CD4-positive, alpha-beta T cell (primary cell): ENCODE measurements around the gene SPDYC. TPM values are rescaled to one million over a fixed set of nuclear protein-coding genes. Genes with fewer than 3 reads are reported as not detected.

ENCODE experiments used
- ATAC-seq: fragments of 200-7000 bp; cut with Tn5 transposase; one replicate; pipeline ENCODE4 v1.10.0; 2022; ENCODE audit warnings: mild to moderate bottlenecking; ENCODE audit not compliant: poor library complexity
- CTCF ChIA-PET: fragments of 350-600 bp; sonication (Branson Sonifier 250); formaldehyde crosslinking; loops from one replicate; lab custom pipeline; 2021; ENCODE audit warnings: antibody characterized with exemption, inconsistent platforms; lab: Charles Lee
- POLR2A ChIA-PET: fragments of 350-600 bp; sonication (Branson Sonifier 250); formaldehyde crosslinking; loops from one replicate; lab custom pipeline; 2021; ENCODE audit warnings: antibody characterized with exemption, inconsistent platforms; lab: Charles Lee
- DNase-seq, 14 experiments: peaks; one replicate each; pipeline ENCODE4 v3.0.0-alpha.2; 2013 to 2020; ENCODE audit warnings: mixed read lengths in 2 of 14
- H3K27ac ChIP-seq, 2 donors: one replicate each; pipeline versions ENCODE4 v1.5.1 to v1.7.0; 2013; ENCODE audit warnings: low read length in 2 of 2, low read depth in 1 of 2, mild to moderate bottlenecking in 1 of 2
- H3K27me3 ChIP-seq, 2 experiments: 1 replicate in 1 of 2; 2 replicates in 1 of 2; pipeline versions ENCODE4 v1.6.1 to v1.7.0; 2013; ENCODE audit warnings: low read length in 2 of 2, control low read depth in 1 of 2, mild to moderate bottlenecking in 1 of 2, moderate library complexity in 1 of 2; ENCODE audit not compliant: insufficient read depth in 2 of 2, control insufficient read depth in 1 of 2
- H3K36me3 ChIP-seq: one replicate; pipeline ENCODE4 v1.6.1; 2013; ENCODE audit warnings: low read length, control low read depth; ENCODE audit not compliant: insufficient read depth
- H3K4me1 ChIP-seq: one replicate; pipeline ENCODE4 v1.6.1; 2013; ENCODE audit warnings: low read length, control low read depth; ENCODE audit not compliant: insufficient read depth
- H3K4me3 ChIP-seq: one replicate; pipeline ENCODE4 v1.5.1; 2013; ENCODE audit warnings: mild to moderate bottlenecking, low read length, moderate library complexity
- H3K9me3 ChIP-seq, 2 experiments: 1 replicate in 1 of 2; 2 replicates in 1 of 2; pipeline versions ENCODE4 v1.6.1 to v1.7.0; 2013; ENCODE audit warnings: low read length in 2 of 2, mild to moderate bottlenecking in 2 of 2, control low read depth in 1 of 2, moderate library complexity in 1 of 2; ENCODE audit not compliant: control insufficient read depth in 1 of 2, insufficient read depth in 1 of 2
- H3K27ac Mint-ChIP-seq: one replicate; pipeline ENCODE4 v1.8.0; 2020; ENCODE audit warnings: mixed read lengths
- H3K27me3 Mint-ChIP-seq: one replicate; pipeline ENCODE4 v1.8.0; 2021; ENCODE audit warnings: mixed read lengths
- H3K36me3 Mint-ChIP-seq: one replicate; pipeline ENCODE4 v1.8.0; 2021; ENCODE audit warnings: low read depth, mixed read lengths
- H3K4me1 Mint-ChIP-seq: one replicate; pipeline ENCODE4 v1.8.0; 2021; ENCODE audit warnings: low read depth, mixed read lengths
- H3K4me3 Mint-ChIP-seq: one replicate; pipeline ENCODE4 v1.8.0; 2020; ENCODE audit warnings: mild to moderate bottlenecking, mixed read lengths
- H3K9me3 Mint-ChIP-seq: one replicate; pipeline ENCODE4 v1.8.0; 2020; ENCODE audit warnings: mixed read lengths
- intact Hi-C, 2 experiments: fragments of 100-400 bp; cut with DNase I in 1 of 2; cut with micrococcal nuclease in 1 of 2; formaldehyde crosslinking; loops; one replicate each; pipeline versions ENCODE4 v1.15.1 to v1.9.0; 2023 to 2025; cut with DNase I, micrococcal nuclease
- polyA plus RNA-seq, 2 donors: library from polyadenylated mRNA; unstranded; fragments of 120-200 nt; gene quantifications; one replicate each; pipeline ENCODE4 v1.2.1, GENCODE V29; 2013
- total RNA-seq, 174 experiments: library from RNA in 2 of 174; stranded (reverse) in 2 of 174; gene quantifications; one replicate each; pipeline ENCODE4 v1.2.3 and lab custom pipeline; 2021 to 2026
- TF ChIP-seq, protein P1 (sequence below): fragments of 200-600 bp; IDR thresholded peaks from one replicate; pipeline ENCODE4 v1.8.0; 2022; ENCODE audit warnings: antibody characterized with exemption, mild to moderate bottlenecking

The SPDYC gene, protein sequence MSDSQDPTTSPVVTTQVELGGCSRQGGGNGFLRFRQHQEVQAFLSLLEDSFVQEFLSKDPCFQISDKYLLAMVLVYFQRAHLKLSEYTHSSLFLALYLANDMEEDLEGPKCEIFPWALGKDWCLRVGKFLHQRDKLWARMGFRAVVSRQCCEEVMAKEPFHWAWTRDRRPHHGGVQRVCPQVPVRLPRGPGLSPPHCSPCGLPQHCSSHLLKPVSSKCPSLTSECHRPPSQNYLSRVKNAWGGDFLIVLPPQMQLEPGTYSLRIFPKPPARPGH
- total RNA-seq = not detected
- not detected for polyA plus RNA-seq (2013, experiment 1 of 2)
- 0.11 TPM for polyA plus RNA-seq (2013, experiment 2 of 2)
- total RNA-seq (lab: John Stamatoyannopoulos, UW) = 0 to 0.12 (median 0) reads per million in 172 experiments

DNA sequence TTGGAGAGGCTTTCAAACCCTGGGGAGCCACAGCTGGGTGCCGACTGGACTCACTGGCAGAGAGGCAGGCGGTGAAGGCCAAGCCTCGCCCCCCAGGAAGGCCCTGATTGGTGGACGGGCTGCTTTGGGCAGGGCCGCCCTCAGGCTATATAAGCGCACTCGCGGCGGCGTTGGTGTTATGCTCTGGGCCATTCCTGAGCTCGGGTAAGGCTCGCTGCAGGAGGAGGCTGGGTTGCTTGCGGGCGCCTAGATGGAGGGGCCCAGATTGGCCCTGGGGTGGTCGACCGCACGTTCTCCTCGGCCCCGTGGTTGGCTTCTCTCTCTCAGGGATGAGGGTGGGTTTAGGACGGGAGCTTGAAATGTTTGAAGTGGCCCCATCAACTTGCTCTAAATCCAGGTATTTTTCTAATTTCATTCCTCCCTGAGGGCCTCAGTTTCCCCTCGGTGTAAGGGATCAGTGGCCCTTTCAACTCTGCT, at the start of gene SPDYC:
Gene SPDYC, plus strand, starts transcription at position 176 of the 477 bp plus-strand sequence. CDS start 1,125 bp downstream, outside the sequence.
- no peak for ATAC-seq
- Mint-ChIP-seq H3K4me1 (no peaks in the 10 kb centered on the region), H3K36me3 (no peaks in the 10 kb centered on the region), H3K4me3 (no peak within 1 kb of the TSS), H3K27me3 (no peaks in the 10 kb centered on the region), H3K9me3 (no peaks in the 10 kb centered on the region), H3K27ac (peak within 1 kb of the TSS; percentile 24)
- DNase-seq = no peak
- no peaks in the 10 kb centered on the region for H3K36me3 ChIP-seq
- no peaks in the 10 kb centered on the region for H3K27me3 ChIP-seq
- H3K9me3 ChIP-seq = no peaks in the 10 kb centered on the region
- intact Hi-C loops = no loop called here
- H3K4me1 ChIP-seq = peaks cover 9% of the 10 kb centered on the region
- no peak within 1 kb of the TSS for H3K27ac ChIP-seq
- TF ChIP-seq, protein P1, sequence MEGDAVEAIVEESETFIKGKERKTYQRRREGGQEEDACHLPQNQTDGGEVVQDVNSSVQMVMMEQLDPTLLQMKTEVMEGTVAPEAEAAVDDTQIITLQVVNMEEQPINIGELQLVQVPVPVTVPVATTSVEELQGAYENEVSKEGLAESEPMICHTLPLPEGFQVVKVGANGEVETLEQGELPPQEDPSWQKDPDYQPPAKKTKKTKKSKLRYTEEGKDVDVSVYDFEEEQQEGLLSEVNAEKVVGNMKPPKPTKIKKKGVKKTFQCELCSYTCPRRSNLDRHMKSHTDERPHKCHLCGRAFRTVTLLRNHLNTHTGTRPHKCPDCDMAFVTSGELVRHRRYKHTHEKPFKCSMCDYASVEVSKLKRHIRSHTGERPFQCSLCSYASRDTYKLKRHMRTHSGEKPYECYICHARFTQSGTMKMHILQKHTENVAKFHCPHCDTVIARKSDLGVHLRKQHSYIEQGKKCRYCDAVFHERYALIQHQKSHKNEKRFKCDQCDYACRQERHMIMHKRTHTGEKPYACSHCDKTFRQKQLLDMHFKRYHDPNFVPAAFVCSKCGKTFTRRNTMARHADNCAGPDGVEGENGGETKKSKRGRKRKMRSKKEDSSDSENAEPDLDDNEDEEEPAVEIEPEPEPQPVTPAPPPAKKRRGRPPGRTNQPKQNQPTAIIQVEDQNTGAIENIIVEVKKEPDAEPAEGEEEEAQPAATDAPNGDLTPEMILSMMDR = no peak
- POLR2A ChIA-PET = no interaction called here
- no peak within 1 kb of the TSS for H3K4me3 ChIP-seq
- CTCF ChIA-PET = no interaction called here

GRCh38 chr11:65120831-65121230, 49.2 kb upstream of the SPDYC start:
- TF ChIP-seq, protein P1 = no peak
- Histone ChIP-seq H3K4me3 (peak overlapping the region; percentile 67), H3K27me3 (no peaks in the 10 kb centered on the region), H3K4me1 (peaks cover 55% of the 10 kb centered on the region), H3K27ac (peak overlapping the region; percentile 93 to 99), H3K9me3 (no peaks in the 10 kb centered on the region), H3K36me3 (peaks cover 53% of the 10 kb centered on the region)
- Mint-ChIP-seq H3K9me3 (no peaks in the 10 kb centered on the region), H3K4me3 (peak overlapping the region; percentile 100), H3K36me3 (peaks cover 79% of the 10 kb centered on the region), H3K27me3 (no peaks in the 10 kb centered on the region), H3K4me1 (peaks cover 51% of the 10 kb centered on the region), H3K27ac (peak overlapping the region; percentile 100)
- ChIA-PET CTCF (interaction anchor here (1.6 to 5.3 kb wide), 3 partner anchors 8 to 15 kb away, joined by 4 to 23 read pairs (median 19); partner anchors contain the start of gene TM7SF2), POLR2A (interaction anchor here (0.6 to 3.7 kb wide), 9 partner anchors 9 to 377 kb away, joined by 3 to 136 read pairs (median 14); partner anchors contain the start of genes MALAT1, RASGRP2, SYVN1 and TM7SF2)
- DNase-seq = no peak
- no peak for ATAC-seq
- intact Hi-C loops = loop anchor here in 1 of 2 experiments (5.0 kb wide), 1 partner anchor 204 kb away; the partner anchor contains the start of gene ATG2A

DNA sequence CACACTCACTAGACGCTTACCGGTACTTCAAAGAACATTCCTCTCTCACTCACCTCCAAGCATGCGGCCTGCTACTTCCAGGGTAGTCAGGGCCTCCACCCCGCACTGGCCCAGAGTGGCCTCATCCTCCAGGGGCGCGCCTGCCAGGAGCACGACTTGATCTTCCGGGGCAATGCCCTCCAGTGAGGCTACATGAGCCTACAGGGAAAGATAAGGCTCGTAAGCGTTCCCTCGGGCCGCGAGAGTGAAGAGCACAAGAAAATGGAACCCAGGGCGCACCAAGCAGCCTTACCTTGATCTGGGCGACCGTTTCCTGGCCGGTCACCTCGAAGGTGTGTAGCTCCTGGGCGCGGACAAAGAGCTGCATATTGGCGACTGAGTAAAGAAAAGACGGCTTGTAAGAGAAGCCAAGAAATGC, 48.6 kb upstream of the SPDYC start:
- POLR2A ChIA-PET = interaction anchor here (0.6 to 3.7 kb wide), 49 partner anchors 8 to 1722 kb away, joined by 3 to 136 read pairs (median 5); partner anchors contain the start of genes ARL2, CAPN1, CCDC85B and CDCA5
- Mint-ChIP-seq H3K27me3 (no peaks in the 10 kb centered on the region), H3K27ac (peak overlapping the region; percentile 100), H3K9me3 (no peaks in the 10 kb centered on the region), H3K4me3 (peak overlapping the region; percentile 100), H3K4me1 (peaks cover 51% of the 10 kb centered on the region), H3K36me3 (peaks cover 85% of the 10 kb centered on the region)
- peak overlapping the region; percentile 67 for H3K4me3 ChIP-seq
- TF ChIP-seq, protein P1 = no peak
- CTCF ChIA-PET = interaction anchor here (1.2 to 5.3 kb wide), 5 partner anchors 9 to 590 kb away, joined by 3 to 23 read pairs (median 7); partner anchors contain the start of genes ARL2, KAT5 and TM7SF2
- peaks cover 59% of the 10 kb centered on the region for H3K36me3 ChIP-seq
- H3K4me1 ChIP-seq = peaks cover 49% of the 10 kb centered on the region
- peak overlapping the region; percentile 93 to 99 for H3K27ac ChIP-seq
- intact Hi-C loops = loop anchor here in 1 of 2 experiments (5.0 kb wide), 1 partner anchor 204 kb away; the partner anchor contains the start of gene ATG2A
- H3K27me3 ChIP-seq = no peaks in the 10 kb centered on the region
- ATAC-seq (no peak), DNase-seq (peak in 4 of 14 experiments; percentile 25 to 58 (median 50))
- no peaks in the 10 kb centered on the region for H3K9me3 ChIP-seq
